ENCODE measurements around the gene KCP. TPM values are rescaled to one million over a fixed set of nuclear protein-coding genes. Genes with fewer than 3 reads are reported as not detected.
"Not testable (repeated sequence)": the region's sequence is repeated elsewhere in the genome, so short reads cannot be mapped to it uniquely, and the experiment has no call there.

Gene KCP
- total RNA-seq, 1 donor from 2014 or later = 1.3 TPM

GRCh38 chr7:128915841-128916642, 5.5 kb upstream of the KCP start:
- no peak for DNase-seq
- intact Hi-C loops (cut with DNase I) = no loop called here
- TF ChIP-seq CTCF (IDR thresholded peaks at IDR 0.05) = no peak
- no peak overlapping the region for H3K4me3 ChIP-seq
- H3K27ac ChIP-seq = no peak overlapping the region
- no peaks in the 10 kb centered on the region for H3K9me3 ChIP-seq
- no peaks in the 10 kb centered on the region for H3K36me3 ChIP-seq
- no peak for ATAC-seq
- peaks cover 4% of the 10 kb centered on the region for H3K4me1 ChIP-seq
- peaks cover 50% of the 10 kb centered on the region for H3K27me3 ChIP-seq

- ATAC-seq = no peak
- H3K4me3 ChIP-seq = no peak overlapping the region
- intact Hi-C loops (cut with DNase I) = no loop called here
These were observed 4.8 kb upstream of the KCP start for GRCh38 chr7:128915271-128915819.

GRCh38 chr7:128914566-128915151, 4.2 kb upstream of the KCP start:
- Histone ChIP-seq H3K4me1 (peaks cover 11% of the 10 kb centered on the region), H3K27me3 (peaks cover 62% of the 10 kb centered on the region), H3K36me3 (no peaks in the 10 kb centered on the region), H3K27ac (no peak overlapping the region), H3K4me3 (no peak overlapping the region), H3K9me3 (no peaks in the 10 kb centered on the region)
- intact Hi-C loops (cut with DNase I) = no loop called here
- peak; percentile 59 for DNase-seq
- TF ChIP-seq CTCF (IDR thresholded peaks at IDR 0.05) = no peak
- ATAC-seq = no peak

More at GRCh38 chr7:128915271-128915819, 4.8 kb upstream of the KCP start:
- no peak for DNase-seq
- no peak for TF ChIP-seq CTCF (IDR thresholded peaks at IDR 0.05)
- H3K27ac ChIP-seq = no peak overlapping the region
- H3K9me3 ChIP-seq = no peaks in the 10 kb centered on the region
- H3K27me3 ChIP-seq = peaks cover 57% of the 10 kb centered on the region
- H3K36me3 ChIP-seq = no peaks in the 10 kb centered on the region
- H3K4me1 ChIP-seq = peaks cover 4% of the 10 kb centered on the region

GRCh38 chr7:128913870-128914565, 3.5 kb upstream of the KCP start:
- DNase-seq = peak; percentile 59
- no peak overlapping the region for H3K27ac ChIP-seq
- peaks cover 69% of the 10 kb centered on the region for H3K27me3 ChIP-seq
- H3K9me3 ChIP-seq = no peaks in the 10 kb centered on the region
- no peak overlapping the region for H3K4me3 ChIP-seq
- H3K36me3 ChIP-seq = no peaks in the 10 kb centered on the region
- TF ChIP-seq CTCF (IDR thresholded peaks at IDR 0.05) = no peak
- peaks cover 11% of the 10 kb centered on the region for H3K4me1 ChIP-seq
- ATAC-seq = no peak
- intact Hi-C loops (cut with DNase I) = no loop called here

- Histone ChIP-seq H3K27me3 (peaks cover 67% of the 10 kb centered on the region), H3K4me1 (peaks cover 11% of the 10 kb centered on the region)
- ATAC-seq; H3K36me3 ChIP-seq; H3K27ac ChIP-seq; H3K4me3 ChIP-seq; H3K9me3 ChIP-seq; intact Hi-C loops (cut with DNase I): not testable (repeated sequence)
- DNase-seq = peak; percentile 36
These were observed 2.4 kb upstream of the KCP start for GRCh38 chr7:128912709-128913495.

Measured in upper lobe of right lung (tissue), 1 donor.